ENCODE data around the gene STXBP4.
A peak's percentile ranks its signal among the peaks of the same experiment; 100 is the strongest.

Gene STXBP4, protein sequence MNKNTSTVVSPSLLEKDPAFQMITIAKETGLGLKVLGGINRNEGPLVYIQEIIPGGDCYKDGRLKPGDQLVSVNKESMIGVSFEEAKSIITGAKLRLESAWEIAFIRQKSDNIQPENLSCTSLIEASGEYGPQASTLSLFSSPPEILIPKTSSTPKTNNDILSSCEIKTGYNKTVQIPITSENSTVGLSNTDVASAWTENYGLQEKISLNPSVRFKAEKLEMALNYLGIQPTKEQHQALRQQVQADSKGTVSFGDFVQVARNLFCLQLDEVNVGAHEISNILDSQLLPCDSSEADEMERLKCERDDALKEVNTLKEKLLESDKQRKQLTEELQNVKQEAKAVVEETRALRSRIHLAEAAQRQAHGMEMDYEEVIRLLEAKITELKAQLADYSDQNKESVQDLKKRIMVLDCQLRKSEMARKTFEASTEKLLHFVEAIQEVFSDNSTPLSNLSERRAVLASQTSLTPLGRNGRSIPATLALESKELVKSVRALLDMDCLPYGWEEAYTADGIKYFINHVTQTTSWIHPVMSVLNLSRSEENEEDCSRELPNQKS

DNA sequence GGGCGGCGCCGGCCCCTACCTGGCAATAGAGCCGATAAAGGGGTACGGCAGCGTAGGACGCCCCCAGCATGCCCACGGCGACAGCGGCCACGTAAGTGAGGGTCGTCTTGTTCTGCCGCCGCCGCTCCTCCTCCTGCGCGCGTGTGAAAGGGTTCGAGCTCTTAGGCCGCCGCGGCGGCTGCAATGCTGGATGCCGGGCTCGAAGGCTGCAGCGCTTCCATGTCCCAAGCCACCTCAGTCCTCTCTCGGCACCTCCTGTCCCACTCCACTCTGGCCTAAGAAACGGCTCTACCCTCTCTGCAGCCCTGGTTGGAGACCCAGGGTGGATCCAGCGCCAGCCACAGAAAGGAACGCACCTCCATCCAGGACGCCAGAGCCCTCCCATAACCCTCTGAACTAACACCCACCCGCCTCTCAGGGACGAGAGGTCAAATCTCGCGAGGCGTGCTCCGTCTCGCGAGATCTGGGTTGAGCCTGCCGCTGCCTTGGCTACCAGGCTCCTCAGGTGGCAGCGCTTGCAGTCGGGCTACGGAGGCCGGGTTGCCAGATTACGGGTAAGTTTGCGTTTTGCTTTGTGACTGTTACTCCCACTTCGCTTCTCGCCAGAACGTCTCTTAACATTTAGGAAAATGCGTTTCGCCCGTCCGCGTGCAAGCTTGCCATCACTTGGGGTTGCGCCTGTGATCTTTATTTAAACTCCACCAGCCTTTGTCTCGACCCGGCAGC is at the start of gene STXBP4, which contains the start of gene COX11:
STXBP4 (plus strand) TSS at position 504 of the 726 bp plus-strand sequence. CDS start 17,455 bp downstream, outside the sequence.
COX11 (minus strand) TSS at position 393 of the 726 bp plus-strand sequence; CDS start at position 385, 8 bp downstream.
- peak; percentile 95 for DNase-seq (ENCODE audit: low read depth)

DNA sequence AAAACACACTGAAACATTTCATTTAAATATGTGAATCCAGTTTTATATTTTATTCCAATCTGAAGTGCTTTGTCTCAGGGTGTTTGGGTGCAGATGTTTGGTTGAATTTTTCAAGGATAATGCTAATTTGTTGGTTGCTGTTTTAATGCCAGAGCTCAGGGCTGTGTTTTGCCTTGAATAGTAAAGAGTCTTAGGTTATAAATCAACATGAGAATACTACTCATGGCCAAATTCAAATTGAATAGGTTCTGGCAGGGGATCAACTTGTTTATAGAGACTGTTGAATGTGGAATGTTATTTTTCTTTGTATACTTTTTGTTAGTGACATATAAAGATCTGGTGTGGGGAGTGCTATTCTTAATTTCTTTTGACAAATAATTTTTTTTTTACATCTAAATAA is 49.1 kb upstream of the STXBP4 start:
- DNase-seq (ENCODE audit: low read depth), result no peak

DNA sequence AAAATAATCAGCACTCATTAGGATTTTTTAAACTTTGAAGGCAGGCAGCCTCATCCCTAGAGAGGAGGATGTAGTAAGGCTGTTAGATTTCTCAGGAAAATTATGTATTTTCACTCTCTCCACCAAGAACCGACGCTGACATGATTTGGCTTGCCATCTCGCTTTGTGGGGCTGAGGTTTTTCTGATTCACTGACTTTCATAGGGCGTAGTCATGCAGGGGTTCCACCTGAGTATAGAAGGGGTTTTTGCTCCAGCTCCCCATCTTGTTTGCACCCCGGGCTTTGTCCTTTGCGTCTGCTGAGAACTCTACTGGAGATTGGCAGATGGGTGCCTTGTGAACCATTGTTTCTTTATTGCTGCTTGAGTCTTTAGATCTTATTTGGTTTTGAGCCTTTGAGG is 47.7 kb upstream of the STXBP4 start:
- no peak for DNase-seq (ENCODE audit: low read depth)

DNA sequence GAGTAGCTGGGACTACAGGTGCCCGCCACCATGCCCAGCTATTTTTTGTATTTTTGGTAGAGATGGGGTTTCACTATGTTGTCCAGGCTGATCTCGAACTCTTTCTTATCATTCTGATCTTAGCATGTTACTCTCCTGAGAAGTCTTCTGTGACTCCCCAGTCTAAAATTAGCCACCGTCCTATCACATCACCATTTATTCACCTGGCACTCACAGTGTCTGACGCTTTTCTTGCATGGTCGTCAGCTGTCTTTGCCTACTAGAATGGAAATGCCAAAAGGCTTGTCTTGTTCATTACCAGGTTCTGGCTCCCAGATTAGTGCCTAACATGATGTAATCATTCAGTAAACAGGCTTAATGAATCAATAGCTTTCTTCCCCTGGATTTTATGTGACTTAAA is 44.2 kb upstream of the STXBP4 start:
- no peak for DNase-seq (ENCODE audit: low read depth)

DNA sequence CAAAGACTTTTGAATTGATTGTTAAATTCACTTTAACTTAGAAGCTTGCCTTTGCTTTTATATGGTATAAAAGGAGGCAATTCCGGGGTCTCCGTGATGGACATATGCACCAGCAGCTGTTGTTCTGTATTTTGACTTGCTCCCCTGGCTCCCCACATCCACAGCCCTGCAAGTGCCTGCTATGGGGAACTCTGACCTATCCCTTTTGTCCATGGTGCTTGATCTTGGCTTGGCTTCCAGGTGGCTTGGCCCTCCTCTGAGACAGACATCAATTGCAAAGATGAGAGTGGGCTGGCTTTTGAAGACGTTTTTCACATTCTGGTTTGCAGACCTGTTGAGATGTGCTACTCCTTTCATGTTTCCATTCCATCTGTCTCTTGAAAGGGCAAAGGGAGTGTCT is 41.0 kb upstream of the STXBP4 start:
- no peak for DNase-seq (ENCODE audit: low read depth)

DNA sequence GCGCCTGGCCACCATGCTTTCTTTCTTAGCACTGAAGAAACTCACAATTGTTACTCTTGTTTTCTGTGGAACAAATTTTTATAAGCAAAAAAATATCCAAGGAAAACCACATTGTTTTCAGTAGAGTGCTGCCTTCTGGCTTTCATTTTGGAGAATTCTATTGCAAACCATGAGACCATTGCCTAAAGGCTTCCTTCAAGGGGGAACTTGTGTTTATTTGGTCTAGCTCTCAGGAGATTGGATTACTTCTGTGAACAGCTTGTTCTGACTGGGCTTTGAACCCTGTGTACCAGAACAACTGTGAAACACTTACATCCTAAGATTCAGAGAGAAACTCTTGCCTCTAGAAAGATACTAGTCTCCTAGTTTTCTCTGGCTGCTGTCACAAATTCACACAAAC is 35.9 kb upstream of the STXBP4 start:
- no peak for DNase-seq (ENCODE audit: low read depth)

DNA sequence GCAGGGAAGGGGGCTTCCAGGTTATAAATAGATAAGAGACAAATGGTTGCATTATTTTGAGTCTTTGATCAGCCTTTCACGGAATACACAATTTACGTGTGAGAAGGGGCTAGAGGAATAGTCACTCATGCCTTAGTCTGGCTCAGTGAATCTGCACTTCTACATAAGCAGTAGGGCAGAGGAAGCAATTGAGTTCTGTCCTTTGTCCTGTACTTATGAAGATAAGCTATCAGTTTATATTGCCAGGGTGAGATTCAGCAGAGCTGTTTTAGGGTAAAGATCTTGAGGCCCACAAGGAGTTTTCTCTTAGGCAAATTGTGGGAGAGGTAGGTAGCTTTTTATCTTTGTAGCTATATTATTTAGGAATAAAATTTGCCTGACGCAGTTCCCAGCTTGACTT is 34.6 kb upstream of the STXBP4 start:
- no peak for DNase-seq (ENCODE audit: low read depth)

DNA sequence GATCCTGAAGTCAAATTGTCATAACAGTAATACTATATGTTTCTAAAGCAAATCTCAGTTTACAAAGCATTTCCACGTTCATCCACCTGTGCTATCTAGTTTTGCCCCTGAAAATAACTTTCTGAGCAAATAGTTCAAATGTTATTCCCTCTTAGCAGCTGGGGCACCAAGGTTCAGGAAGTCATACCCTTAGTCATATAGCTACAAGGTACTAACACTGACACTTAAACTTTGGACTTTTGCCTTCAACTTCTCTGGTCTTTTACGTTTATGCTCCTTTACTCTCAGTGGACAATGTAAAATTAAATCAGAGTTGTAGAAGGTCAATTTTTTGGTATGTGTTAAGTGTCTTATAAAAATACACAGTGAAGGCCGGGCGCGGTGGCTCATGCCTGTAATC is 33.1 kb upstream of the STXBP4 start:
- no peak for DNase-seq (ENCODE audit: low read depth)

DNA sequence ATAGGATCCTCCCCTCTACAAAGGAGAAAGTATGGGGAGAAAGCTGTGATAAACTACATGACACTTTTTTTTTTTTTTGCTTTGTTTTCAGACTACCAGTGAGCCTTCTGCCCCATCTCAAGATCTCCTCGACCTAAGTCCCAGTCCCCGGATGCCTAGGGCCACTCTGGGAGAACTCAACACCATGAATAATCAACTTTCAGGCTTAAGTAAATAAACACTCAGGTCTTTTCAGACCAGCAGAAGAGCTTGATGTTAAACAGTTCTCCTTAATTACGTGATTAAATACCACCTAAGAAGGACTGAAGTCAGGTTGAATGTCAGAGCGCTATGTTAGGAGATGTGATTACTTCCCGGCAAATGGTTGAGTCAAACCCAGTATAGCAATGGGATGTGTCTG is 31.5 kb upstream of the STXBP4 start:
- no peak for DNase-seq (ENCODE audit: low read depth)

DNA sequence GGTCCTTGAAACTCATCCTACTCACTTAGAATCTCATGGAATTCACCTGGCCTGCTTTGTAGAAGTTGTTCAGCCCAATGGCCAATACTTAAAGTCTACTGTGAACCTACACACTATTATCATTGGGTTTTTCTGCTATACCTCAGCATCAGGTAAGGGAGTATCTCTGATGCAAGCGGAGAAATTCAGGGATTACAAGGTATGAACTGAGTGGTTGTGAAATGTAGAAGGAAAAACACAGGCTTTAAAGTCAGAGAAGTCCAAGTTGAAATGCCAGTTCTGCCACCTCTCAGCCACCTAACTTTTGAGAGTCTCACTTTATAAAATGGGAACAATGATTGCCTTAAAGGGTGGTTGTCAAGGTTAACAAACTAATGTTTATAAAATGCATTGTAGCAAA is 31.1 kb upstream of the STXBP4 start:
- no peak for DNase-seq (ENCODE audit: low read depth)

DNA sequence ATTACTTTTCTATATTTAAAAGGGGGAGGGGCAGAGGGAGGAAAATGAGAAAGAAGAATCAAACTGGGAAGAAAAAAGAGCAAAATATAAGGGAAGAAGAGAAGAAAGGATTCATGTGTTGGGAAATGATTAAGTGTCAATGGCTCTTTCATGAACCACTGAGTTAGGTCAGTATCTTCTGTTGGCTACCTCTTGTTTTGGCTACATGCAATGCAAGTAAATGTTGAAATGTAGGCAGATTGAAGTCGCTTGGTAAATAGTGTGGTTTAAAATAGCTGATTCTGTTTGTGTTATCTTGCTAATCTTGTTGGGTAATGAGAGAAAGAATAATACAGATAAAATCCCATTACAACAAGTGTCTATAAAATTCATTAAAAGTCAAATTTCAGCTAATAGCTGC is 27.3 kb upstream of the STXBP4 start:
- DNase-seq (ENCODE audit: low read depth), result no peak

DNA sequence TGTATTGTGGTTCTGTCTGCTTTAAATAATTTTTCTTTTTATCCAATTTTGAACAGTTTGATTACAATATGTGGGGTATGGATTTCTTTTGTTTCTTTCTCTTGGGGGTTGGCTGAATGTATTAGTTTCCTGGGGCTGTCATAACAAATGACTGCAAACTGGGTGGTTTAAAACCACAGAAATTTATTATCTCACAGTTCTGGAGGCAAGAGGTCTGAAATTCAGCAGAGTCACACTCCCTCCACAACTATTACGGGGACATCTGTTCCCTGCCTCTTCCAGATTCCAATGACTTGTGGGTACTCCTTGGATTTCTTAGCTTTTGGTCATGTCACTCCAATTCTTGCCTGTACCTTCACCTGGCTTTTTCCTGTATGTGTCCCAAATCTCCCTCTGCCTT is 23.8 kb upstream of the STXBP4 start:
- no peak for DNase-seq (ENCODE audit: low read depth)

DNA sequence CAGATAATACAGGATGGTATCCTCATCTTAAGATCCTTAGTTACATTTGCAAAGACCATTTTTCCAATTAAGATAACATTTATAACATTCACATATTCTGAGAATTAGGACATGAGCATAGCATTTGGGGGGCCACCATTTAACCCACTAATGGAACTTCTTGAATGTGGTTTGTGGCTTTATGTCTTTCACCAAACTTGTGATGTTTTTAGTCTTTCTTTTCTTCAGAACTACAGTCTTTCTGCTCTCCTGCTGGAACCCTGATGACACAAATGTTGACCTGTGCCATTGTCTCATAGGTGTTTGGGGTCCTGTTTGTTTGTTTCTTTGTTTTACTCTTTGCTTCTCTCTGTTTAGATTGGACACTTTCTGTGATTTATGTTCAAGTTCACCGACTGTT is 23.3 kb upstream of the STXBP4 start:
- DNase-seq (ENCODE audit: low read depth), result no peak

DNA sequence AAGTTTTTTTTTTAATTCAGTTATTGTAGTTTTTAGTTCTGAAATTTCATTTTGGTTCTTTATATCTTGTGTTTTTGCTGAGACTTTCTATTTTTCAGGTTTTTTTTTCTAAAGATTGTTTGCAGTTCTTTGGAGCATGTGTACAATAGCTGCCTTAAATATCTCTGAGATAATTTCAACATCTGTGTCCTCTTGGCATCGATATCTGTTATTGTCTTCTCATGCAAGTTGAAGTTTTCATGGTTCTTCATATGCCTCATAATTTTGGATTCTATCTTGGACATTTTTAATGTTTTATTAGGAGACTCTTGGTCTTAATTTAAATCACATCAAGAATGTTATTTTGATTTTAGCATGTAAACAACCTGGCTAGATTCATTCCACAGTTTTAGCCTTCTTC is 22.9 kb upstream of the STXBP4 start:
- DNase-seq (ENCODE audit: low read depth), result no peak

DNA sequence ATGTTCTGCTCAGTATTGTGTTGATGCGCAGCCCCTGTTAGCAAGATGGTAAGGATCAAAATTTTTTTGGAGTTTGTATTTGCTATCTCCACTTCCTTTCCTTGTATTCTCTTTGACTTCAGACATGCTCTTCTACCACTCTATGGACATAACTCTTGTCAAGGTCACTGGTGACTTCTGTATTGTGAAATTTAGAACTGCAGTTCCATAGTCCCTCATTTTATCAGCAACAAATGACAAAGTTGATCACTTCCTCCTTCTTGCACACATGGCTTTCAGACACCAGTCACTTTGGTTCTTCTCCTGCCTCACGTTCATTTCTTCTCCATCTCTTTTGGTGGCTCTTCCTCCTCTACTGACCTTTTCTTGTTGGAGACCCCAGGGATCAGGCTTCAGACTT is 21.2 kb upstream of the STXBP4 start:
- DNase-seq (ENCODE audit: low read depth), result no peak

DNA sequence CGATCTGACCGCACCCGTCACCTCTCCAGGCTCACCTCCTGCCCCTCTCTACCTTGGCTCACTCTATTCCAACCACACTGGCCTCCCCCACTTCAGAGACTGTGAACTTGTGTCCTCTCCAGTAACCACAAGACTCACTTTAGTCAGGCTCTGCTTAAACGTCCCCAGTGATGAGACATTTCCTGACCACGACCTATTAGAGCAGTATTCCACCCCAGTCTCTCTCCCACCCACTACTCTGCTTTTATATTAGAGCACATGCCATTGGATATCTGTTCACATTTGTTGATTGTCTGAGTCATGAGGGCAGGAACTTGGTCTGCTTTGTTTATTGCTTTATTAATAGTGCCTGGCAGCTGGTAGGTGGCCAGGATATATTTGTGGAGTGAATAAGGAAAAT is 20.2 kb upstream of the STXBP4 start:
- DNase-seq (ENCODE audit: low read depth), result peak; percentile 48

DNA sequence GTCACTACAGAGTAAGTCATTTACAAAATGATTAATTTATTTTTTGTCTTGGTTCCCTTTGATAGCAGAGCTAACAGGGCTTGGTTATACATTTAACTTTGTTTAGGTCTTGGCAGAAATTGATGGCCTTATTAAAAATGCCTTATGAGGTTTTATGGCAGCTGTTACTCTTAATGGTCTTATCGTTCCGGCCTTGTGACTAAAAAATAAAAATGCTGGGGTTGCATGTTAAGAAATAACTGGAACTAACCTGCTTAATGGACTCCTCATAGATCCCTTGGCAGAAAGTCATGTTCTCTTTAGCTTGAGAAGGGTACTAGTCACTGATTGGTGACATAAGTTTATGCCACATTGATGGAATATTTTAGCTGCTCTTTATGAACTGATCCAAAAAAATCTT is 18.4 kb upstream of the STXBP4 start:
- DNase-seq (ENCODE audit: low read depth), result no peak

DNA sequence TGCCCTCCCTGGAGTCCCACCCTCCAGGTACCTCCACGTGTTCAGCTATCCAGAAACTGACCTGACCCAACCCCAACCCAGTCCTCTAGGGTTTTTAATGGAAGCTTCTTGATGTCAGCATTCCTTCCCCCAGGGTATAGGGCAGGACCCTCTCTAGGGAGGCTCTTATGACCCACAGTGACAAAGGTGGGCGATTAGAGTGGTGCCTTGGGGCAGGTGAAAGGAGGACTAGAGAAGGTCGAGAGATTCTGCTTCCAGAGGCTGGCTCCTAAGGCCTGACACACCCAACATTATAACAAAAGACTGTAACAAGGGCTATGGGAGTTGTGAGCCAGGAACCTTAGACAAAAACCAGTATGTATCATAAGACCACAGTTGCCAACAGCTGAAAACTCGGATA is 17.3 kb upstream of the STXBP4 start:
- DNase-seq (ENCODE audit: low read depth), result no peak

DNA sequence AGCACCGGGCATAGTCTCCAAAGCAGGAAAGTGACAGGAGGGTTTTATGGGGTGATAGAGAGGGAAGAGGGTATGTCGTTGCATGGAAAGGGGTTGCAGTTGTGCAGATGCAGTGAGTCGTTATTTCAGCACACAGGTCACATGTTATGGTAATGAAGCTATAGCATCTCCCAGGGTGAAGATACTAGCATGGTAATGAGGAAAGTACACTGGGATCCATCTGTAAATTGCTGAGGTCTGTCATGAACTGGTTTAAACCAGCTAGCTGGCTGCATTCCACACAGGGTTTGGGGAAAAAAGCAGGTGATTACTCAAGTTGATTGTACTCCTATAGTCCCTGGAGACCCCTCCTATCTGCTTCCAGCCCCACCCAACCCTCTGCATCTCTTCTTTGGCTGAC is 11.8 kb upstream of the STXBP4 start:
- DNase-seq (ENCODE audit: low read depth), result no peak

DNA sequence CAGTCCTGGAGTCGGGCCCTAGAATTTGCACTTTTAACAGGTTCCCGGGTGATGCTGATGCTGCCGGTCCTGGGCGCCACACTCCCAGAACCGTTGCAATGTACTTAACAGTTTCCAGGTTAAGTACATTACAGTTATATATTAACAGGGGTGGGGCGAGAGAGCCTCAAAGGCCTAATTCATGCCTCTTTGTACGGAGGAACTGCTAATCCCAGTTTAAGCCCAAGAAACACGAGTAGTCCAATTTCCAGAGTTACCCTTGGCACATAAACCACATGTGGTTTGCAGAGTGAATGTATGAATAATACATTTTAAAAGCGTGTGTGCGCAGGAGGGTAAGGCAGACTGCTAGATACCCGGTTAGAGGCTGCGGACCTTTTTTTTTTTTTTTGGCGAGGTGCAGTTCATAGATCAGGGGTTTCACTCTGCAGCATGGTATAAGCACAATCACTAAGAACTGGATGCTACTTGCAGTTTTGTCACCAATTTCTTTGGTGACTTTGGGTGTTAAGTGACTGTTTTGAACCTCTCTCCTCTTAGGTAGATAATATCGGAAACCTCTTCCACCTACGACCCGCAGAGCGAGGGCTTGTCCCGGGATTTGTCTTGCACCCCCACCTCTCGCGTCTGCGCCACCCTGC is 824 bp upstream of the STXBP4 start:
- DNase-seq (ENCODE audit: low read depth), result no peak

DNA sequence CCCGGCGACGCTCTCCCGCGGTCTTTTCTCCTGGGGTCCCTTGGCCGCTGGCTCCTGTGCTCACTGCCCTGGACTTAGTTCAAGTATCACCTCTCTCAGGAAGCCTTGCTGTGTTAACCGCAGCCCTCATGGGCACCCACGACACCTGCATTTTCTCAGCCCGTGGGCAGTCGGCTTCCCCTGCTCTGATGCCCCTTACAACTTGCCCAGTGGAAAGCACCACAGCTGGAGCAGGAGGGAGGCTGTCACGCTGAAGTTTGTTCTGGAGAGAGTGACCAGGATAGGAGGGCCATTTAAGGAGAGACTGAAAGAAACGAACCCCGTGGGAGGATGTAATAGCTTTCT is 395 bp downstream of the STXBP4 start:
- DNase-seq (ENCODE audit: low read depth), result no peak

DNA sequence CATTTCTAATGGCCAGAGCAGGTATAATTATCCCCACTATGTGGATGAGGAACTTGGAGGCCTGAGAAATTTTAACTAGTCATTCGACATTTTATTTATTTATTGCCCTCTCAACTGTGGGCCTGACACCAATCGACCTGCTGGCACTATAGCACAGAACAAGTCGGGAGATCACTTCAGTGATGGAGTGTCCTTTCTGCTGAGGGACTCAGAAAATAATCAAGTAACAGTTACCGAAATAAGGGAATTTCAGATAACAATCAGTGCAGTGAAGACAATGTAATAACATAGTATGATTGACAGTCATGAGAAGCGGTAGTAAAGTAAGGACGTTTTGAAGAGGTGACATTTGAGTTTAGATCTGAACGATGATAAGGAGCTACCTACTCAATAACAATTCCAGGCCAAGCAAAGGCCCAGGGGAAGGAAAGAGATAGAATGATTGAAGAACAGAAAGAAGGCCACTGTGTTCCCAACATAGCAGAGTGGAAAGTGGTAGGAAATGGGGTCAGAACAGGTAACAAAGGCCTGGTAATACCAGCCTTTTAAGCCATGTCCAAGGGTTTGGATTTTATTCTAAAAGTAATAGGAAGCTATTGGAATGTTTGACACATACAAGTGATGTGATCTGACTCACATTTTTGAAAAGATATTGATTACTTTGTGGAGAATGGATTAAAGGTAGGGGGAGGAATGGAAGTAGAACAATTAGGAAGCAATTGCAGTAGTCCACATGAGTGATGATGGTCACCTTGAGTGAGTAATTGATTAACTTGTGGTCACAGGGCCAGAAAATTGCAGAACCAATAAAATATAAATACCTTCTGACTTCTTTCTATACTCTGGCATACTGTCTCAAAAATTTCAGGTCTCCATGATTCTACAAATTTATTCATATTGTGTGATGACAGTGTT is 1.4 kb downstream of the STXBP4 start:
- DNase-seq (ENCODE audit: low read depth), result no peak

Measured in GM04504 (cell line).